HG03159 (cell line): ENCODE data around the gene COL4A1.

Source experiments
- ATAC-seq: cut with Tn5 transposase; IDR thresholded peaks from one replicate; pipeline ENCODE4 v1.9.1; 2021; ENCODE audit warnings: mild to moderate bottlenecking, moderate library complexity; ENCODE audit not compliant: unreplicated experiment

COL4A1 gene

GRCh38 chr13:110225609-110226574 is 81.1 kb downstream of the COL4A1 start:
- ATAC-seq = no peak

- no peak for ATAC-seq
These were observed 82.0 kb downstream of the COL4A1 start for GRCh38 chr13:110225003-110225402.

- ATAC-seq = no peak
These were observed 82.4 kb downstream of the COL4A1 start for GRCh38 chr13:110224519-110224918.

GRCh38 chr13:110221406-110222117 is 85.4 kb downstream of the COL4A1 start:
- no peak for ATAC-seq

- no peak for ATAC-seq
These were observed 86.5 kb downstream of the COL4A1 start for GRCh38 chr13:110220471-110220870.

- ATAC-seq = no peak
These were observed 88.3 kb downstream of the COL4A1 start for GRCh38 chr13:110218581-110219201.

- ATAC-seq = no peak
These were observed 89.1 kb downstream of the COL4A1 start for GRCh38 chr13:110217811-110218210.

- ATAC-seq = no peak
These were observed 89.9 kb downstream of the COL4A1 start for GRCh38 chr13:110217085-110217484.

- no peak for ATAC-seq
These were observed 90.4 kb downstream of the COL4A1 start for GRCh38 chr13:110216398-110217041.

- ATAC-seq = no peak
These were observed 91.0 kb downstream of the COL4A1 start for GRCh38 chr13:110216006-110216397.

- no peak for ATAC-seq
These were observed 91.4 kb downstream of the COL4A1 start for GRCh38 chr13:110215606-110216005.

- ATAC-seq = no peak
These were observed 92.3 kb downstream of the COL4A1 start for GRCh38 chr13:110214637-110215036.

GRCh38 chr13:110213461-110214074 is 93.4 kb downstream of the COL4A1 start:
- no peak for ATAC-seq

- no peak for ATAC-seq
These were observed 94.4 kb downstream of the COL4A1 start for GRCh38 chr13:110212529-110212928.

- no peak for ATAC-seq
These were observed 95.2 kb downstream of the COL4A1 start for GRCh38 chr13:110211735-110212134.

- no peak for ATAC-seq
These were observed 95.9 kb downstream of the COL4A1 start for GRCh38 chr13:110211046-110211445.

- no peak for ATAC-seq
These were observed 96.4 kb downstream of the COL4A1 start for GRCh38 chr13:110210604-110210985.

GRCh38 chr13:110209950-110210603 is 96.9 kb downstream of the COL4A1 start:
- ATAC-seq = no peak

GRCh38 chr13:110208116-110208515 is 98.8 kb downstream of the COL4A1 start:
- no peak for ATAC-seq

- ATAC-seq = no peak
These were observed 100.0 kb downstream of the COL4A1 start for GRCh38 chr13:110206996-110207395.
